Right renal cortex interstitium (tissue), 3 donors: ENCODE results near the gene ANKRD13A. TPM values are rescaled to one million over a fixed set of nuclear protein-coding genes. Genes with fewer than 3 reads are reported as not detected.
"Not testable (repeated sequence)": the region's sequence is repeated elsewhere in the genome, so short reads cannot be mapped to it uniquely, and the experiment has no call there.

Experiments
- DNase-seq, 3 donors: peaks; one replicate each; pipeline ENCODE4 v3.0.0-alpha.2; 2013; ENCODE audit warnings: low read depth in 3 of 3, low spot score in 2 of 3
- polyA plus RNA-seq, 3 donors: library from polyadenylated mRNA; unstranded; fragments of 120-200 nt; gene quantifications; one replicate each; pipeline ENCODE4 v1.2.1, GENCODE V29; 2013; ENCODE audit not compliant: insufficient read length in 3 of 3

Gene ANKRD13A
- polyA plus RNA-seq, 3 donors, result 36.9 to 41.6 (median 38.1) TPM

GRCh38 chr12:109983432-109984142 lies 15.6 kb upstream of the ANKRD13A start:
- DNase-seq, result no peak

DNA sequence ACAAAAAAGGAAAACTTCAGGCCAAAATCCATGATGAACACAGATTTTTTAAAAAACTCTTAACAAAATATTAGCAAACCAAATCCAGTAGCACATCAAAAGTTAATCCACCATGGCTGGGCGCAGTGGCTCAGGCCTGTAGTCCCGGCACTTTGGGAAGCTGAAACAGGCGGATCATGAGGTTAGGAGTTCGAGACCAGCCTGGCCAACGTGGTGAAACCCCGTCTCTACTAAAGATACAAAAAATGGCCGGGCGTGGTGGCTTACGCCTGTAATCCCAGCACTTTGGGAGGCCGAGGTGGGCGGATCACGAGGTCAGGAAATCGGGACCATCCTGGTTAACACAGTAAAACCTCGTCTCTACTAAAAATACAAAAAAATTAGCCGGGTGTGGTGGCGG lies 13.0 kb upstream of the ANKRD13A start:
- not testable (repeated sequence) for DNase-seq

DNA sequence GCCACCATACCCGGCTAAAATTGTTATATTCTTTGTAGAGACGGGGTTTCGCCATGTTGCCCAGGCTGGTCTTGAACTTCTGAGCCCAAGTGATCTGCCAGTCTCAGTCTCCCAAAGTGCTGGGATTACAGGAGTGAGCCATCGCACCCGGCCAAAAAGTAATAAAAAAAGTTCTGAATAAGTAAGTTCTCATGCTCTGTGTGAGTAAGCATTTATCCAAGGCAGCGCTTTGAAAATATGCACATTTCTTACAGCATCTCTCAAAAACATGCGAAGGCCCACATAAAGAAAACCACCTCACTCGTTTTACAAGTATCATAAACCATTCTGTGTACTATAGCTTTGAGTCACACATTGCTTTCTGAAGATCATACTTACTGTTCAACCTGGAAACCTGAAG lies 11.6 kb upstream of the ANKRD13A start:
- no peak for DNase-seq

- DNase-seq, result no peak
These were observed 11.0 kb upstream of the ANKRD13A start for GRCh38 chr12:109988274-109988673.

- DNase-seq, result no peak
These were observed 10.3 kb upstream of the ANKRD13A start for GRCh38 chr12:109988903-109989302.

GRCh38 chr12:109989380-109989779 lies 9.8 kb upstream of the ANKRD13A start:
- DNase-seq, result no peak

DNA sequence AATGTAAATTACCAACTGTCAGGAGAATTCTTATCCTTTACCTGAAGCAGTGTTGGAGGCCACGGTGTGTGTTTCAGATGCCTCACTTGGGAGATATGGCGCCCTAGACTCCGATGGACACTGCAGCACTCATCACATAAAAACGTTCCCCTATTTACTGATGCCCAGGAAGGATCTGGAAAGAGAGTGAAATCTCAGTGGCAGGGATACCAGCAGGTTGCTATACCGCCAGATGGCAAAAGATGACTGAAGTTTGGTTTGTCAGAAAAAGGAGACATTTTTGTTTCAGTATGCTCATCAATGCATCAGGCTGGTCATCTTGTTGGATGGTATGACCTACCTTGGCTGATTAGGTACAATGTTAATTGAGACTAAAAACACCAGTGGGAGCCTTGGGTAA lies 7.6 kb upstream of the ANKRD13A start:
- DNase-seq, result no peak

DNA sequence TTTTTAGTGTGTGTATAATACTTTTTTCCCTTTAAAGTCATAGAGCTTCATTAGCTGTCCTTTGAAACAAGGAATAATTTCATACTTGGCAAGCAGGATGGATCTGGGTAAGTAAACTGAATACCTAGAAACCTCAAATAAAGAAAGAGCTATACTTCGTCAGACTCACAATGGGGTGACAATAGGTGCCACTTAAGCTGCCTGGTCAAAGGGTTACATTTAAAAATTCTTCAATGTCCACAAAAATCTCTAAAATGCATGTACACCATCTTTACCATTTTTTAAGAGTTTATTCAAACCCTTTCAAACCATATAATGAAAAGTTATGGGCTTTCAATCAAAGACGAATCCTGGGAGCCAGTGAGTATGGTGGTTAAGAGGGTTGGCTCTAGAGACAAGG lies 6.1 kb upstream of the ANKRD13A start:
- DNase-seq, result no peak

- DNase-seq, result no peak
These were observed 4.6 kb upstream of the ANKRD13A start for GRCh38 chr12:109994401-109995175.

DNA sequence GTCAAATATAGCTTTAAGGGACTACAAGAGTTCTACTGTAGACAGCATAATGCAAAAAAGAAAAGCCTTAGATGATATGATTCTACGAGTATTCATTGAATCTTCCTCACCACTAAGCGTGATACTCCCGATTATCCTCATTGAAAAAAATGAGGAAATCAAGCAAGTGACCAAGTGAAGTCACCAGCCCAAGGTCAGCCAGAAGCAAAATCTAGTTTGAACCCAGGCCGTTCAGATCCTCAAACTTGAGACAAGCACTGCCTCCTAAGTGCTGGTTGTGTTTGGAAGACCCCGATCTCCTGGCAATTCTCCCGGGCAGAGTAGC lies 3.9 kb upstream of the ANKRD13A start:
- no peak for DNase-seq

DNA sequence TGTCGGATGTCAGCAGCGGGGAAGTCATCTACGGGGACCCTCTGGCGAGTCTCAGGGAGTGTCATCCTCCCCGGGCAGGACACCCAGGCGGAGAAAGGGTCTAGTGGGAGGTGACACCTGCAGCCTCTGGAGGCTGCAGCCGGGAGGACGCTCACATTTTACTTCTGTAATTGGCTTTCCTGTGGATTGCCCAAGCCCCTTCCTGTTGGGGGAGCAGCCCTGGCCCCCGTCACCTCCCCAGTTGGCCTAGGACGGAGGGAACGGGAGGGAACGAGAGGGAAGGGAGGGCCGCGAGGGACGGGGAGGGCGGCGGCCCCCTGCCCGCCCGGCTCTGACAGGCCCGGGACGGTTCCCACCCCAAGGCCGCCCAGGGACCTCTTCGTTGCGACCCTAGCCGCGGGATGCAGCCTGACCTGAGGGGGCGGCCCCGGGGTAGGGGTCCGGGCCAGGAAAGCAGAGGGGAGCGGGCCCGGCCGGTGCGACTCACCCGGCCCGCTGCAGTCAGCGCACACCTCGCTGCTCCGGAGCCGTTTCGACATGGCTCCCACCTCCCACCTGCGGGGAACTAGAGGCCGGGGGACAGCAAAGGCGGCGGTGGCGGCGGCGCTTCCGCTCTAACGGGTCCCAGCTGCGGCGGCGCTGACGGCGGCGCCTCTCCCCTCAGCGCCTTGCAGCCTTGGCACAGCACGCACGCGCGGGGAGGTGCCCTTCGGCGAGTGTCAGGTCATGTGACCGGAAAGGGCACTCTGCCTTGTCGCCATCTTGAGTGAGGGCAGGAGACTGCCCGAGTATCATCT lies 3.3 kb upstream of the ANKRD13A start, which contains the start of gene GIT2:
GIT2 (minus strand) TSS at position 683 of the 797 bp plus-strand sequence; CDS start at position 539, 144 bp downstream.
- peak; percentile 65 to 86 (median 78) for DNase-seq

DNA sequence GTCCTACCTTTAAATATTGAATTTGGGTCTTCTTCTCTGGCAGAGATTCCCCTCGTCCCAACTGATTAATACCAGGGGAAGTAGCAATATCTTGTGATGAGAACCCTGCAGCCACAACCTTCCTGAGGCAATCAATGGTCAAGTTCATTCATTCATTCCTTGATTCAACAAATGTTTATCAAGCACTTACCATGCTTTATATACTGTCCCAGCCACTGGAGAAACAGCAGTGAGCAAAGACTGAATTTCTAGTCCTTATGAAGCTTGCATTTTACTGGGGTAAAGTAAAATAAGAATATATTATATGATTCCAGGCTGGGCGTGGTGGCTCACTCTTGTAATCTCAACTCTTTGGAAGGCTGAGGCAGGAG lies 2.8 kb upstream of the ANKRD13A start:
- no peak for DNase-seq

- DNase-seq, result no peak
These were observed 1.8 kb upstream of the ANKRD13A start for GRCh38 chr12:109997393-109997792.

DNA sequence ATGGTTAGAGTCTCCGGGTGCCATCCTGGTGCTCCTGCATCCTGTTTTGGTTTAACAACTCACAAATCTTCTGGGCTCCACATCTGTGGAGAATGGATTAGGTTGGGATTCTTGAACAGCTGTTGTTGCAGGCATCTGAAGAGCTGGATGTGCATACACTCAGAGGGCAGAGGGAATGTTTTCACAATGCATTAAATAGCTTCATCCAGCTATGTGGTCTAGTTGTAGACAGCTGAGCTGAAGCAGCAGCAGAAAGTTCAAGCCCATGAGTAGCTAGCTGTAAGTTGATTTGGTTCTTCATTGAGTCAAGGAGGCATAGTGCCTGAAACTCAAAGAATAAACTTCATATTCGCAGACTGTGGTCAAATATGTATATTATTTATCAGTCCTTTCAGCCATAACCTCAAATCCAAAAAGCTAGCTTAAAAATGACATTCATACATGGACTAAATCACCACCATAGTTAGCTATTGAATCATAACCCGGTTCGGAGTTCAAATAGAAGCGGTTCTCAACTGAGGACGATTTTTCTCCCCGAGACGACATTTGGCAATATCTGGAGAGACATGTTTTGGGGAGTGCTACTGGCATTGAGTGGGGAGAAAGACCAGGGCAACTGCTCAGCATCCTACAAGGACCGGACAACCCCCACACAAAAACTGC lies 858 bp upstream of the ANKRD13A start:
- DNase-seq, result no peak

DNA sequence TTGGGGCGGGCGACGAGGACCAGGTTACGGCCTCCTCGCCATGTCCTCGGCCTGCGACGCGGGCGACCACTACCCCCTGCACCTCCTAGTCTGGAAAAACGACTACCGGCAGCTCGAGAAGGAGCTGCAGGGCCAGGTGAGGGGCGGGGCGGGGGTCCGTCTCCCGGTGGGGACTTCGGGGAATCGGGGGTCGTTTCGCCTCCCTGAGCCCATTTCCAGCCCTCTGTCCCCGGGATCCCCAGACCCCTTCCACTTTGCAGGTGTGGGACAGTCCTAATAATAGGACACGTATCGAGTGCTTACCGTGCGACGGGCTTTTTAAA lies 380 bp downstream of the ANKRD13A start:
- DNase-seq, result no peak

- no peak for DNase-seq
These were observed 814 bp downstream of the ANKRD13A start for GRCh38 chr12:109999983-110000505.

- DNase-seq, result no peak
These were observed 2.4 kb downstream of the ANKRD13A start for GRCh38 chr12:110001596-110001995.

DNA sequence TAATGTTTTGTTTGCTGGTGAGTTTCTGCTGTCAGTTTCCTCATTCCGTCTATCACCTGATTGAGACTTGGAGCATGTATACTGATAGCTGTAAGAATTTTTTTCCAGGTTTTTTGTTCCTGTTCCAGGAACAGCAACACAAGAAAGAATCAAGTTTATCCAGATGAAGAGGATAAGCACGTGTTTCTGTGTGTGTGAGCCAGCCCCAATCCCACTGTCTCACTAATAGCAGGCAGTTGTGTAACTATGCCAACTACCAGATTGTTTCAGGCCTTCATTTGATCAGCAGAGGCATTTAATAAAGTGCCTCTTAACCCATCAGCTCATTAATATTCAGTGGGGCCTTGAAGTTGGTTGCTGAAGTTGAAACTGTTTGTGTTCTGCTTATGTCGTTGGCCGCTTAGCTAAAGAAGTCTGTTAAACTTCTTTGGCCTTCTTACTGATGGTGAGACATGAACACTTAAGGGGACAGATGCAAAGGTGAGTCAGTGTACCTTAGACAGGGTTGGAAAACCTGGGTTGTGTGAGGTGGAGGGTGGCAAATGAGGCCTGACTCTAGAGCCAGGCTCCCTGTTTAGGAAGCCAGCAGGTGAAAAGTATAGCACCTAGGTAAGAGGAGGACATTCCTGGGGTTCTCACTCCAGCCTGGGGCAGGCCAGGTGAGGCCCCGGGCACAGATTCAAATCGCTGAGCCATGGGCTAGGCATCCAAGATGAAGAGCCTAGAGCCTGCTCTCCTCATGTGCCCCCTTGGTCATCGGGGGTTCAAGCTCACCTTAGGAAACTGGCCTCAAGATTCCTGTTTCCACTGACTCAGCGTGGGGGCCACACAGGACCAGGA lies 3.7 kb downstream of the ANKRD13A start:
- DNase-seq, result no peak

DNA sequence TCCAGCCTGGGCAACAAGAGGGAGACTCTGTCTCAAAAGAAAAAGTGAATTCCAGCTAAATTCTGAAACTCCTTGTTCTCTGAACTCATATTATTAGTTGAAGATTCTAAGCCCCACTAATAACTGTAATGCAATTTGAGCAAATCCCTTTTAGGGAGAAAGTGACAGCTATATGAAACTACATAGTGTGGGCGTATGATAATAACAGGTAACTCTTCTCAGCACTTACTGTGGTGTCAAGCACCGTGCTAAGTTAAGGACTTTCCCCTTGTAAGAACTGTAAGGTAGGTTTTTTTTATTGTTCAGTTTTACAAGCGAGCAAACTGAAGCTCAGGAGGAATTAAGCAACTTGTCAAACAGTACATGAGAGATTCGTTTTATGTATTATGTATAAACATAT lies 5.4 kb downstream of the ANKRD13A start:
- no peak for DNase-seq
